Peyer's patch (tissue), 4 donors: Measurements from ENCODE around the gene HDGF. TPM values are rescaled to one million over a fixed set of nuclear protein-coding genes. Genes with fewer than 3 reads are reported as not detected.

ENCODE experiments used
- DNase-seq, 3 donors: peaks; one replicate each; pipeline ENCODE4 v3.0.0-alpha.2; 2017 to 2019
- H3K27ac ChIP-seq, 4 donors: fragments of 200-600 bp; sonication (generic); one replicate each; pipeline ENCODE4 v1.5.1; 2016 to 2019
- H3K27me3 ChIP-seq, 2 donors: fragments of 200-600 bp; sonication (generic); one replicate each; pipeline ENCODE4 v1.5.1; 2019
- H3K36me3 ChIP-seq, 3 donors: fragments of 200-600 bp; sonication (generic); one replicate each; pipeline ENCODE4 v1.5.1; 2016 to 2019
- H3K4me1 ChIP-seq, 4 donors: fragments of 200-600 bp; sonication (generic); one replicate each; pipeline ENCODE4 v1.5.1; 2016 to 2019
- H3K4me3 ChIP-seq, 4 donors: fragments of 200-600 bp; sonication (generic); 1 replicate in 3 of 4; 2 replicates in 1 of 4; pipeline ENCODE4 v1.5.1; 2016 to 2019; ENCODE audit warnings: mild to moderate bottlenecking in 1 of 4
- H3K9me3 ChIP-seq, 4 donors: fragments of 200-600 bp; sonication (generic); one replicate each; pipeline ENCODE4 v1.5.1; 2016 to 2019; ENCODE audit warnings: mild to moderate bottlenecking in 1 of 4
- POLR2A ChIP-seq, 2 donors: fragments of 450-650 bp; IDR thresholded peaks; one replicate each; pipeline ENCODE4 v1.5.1; 2017; ENCODE audit warnings: antibody characterized with exemption in 2 of 2, mild to moderate bottlenecking in 2 of 2, moderate library complexity in 2 of 2
- total RNA-seq, 4 donors: library from RNA; depleted of rRNA; stranded (reverse); fragments of >200 nt; gene quantifications; one replicate each; pipeline ENCODE4 v1.1.0, GENCODE V29; 2016
- TF ChIP-seq, protein P1 (sequence below), 6 experiments: fragments of 450-650 bp in 4 of 6; fragments of 200-600 bp in 2 of 6; sonication (generic) in 1 of 6; IDR thresholded peaks; one replicate each; pipeline ENCODE4 v1.5.1; 2017 to 2019; ENCODE audit warnings: antibody characterized with exemption in 6 of 6, mild to moderate bottlenecking in 3 of 6, moderate library complexity in 1 of 6

HDGF gene
- total RNA-seq, 4 donors from 2014 or later, result 234 to 309 (median 281) TPM

DNA sequence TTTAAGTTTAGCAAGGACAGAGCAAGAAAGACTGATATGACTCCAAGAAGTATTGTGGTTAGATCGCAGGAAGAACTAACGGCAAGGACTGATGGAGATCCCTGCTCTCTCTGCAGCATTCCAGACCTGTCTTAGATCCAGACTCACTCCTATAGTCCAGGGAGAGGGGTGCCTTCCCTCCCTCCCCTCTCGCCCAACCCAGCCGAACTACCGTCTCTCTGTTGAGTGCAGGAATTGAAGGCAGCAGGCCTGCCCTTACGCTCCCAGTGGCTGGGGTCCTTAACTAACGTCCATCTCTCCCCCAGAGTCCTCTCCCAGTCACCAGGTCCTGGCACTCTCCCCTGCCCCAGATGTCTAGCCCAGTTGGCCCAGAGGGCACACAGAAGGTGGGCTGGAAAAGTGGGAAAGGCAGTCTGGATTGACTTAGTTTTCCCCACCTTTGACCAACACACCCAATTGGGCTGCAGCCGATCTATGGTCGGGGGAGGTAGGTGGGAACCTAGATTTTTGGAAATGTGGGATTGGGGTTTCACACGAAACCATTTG lies 47.2 kb downstream of the HDGF start:
- DNase-seq, result no peak
- H3K27me3 ChIP-seq, result no peaks in the 10 kb centered on the region
- H3K27ac ChIP-seq, result no peak overlapping the region
- TF ChIP-seq, protein P1, sequence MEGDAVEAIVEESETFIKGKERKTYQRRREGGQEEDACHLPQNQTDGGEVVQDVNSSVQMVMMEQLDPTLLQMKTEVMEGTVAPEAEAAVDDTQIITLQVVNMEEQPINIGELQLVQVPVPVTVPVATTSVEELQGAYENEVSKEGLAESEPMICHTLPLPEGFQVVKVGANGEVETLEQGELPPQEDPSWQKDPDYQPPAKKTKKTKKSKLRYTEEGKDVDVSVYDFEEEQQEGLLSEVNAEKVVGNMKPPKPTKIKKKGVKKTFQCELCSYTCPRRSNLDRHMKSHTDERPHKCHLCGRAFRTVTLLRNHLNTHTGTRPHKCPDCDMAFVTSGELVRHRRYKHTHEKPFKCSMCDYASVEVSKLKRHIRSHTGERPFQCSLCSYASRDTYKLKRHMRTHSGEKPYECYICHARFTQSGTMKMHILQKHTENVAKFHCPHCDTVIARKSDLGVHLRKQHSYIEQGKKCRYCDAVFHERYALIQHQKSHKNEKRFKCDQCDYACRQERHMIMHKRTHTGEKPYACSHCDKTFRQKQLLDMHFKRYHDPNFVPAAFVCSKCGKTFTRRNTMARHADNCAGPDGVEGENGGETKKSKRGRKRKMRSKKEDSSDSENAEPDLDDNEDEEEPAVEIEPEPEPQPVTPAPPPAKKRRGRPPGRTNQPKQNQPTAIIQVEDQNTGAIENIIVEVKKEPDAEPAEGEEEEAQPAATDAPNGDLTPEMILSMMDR (IDR thresholded peaks at IDR 0.05), result no peak
- no peak overlapping the region for H3K4me3 ChIP-seq
- no peaks in the 10 kb centered on the region for H3K9me3 ChIP-seq
- no peaks in the 10 kb centered on the region for H3K36me3 ChIP-seq
- peaks cover 7 to 29% (median 22%) of the 10 kb centered on the region in 4 donors for H3K4me1 ChIP-seq

DNA sequence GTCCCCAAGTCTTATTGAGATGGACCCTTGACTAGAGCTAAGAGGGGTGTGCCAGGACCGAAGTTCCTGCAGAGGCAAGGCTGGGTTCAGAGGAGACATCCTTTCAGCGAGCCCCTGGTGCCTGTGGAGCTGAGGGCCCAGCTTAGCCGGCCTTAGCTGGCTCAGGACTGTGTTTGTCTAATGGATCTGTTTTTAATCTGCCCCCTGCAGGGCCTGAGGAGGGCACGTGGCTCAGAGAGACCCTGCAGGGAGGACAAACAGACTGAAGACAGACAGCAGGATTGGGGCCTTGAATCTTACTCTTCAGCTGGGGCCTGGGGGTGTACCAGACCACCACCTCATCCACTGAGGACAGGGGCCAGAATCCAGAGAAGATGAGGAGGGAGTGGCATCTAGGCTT lies 47.7 kb downstream of the HDGF start:
- Histone ChIP-seq H3K27ac (no peak overlapping the region), H3K4me3 (no peak overlapping the region), H3K4me1 (peaks cover 7 to 28% (median 21%) of the 10 kb centered on the region in 4 donors), H3K9me3 (no peaks in the 10 kb centered on the region), H3K27me3 (no peaks in the 10 kb centered on the region), H3K36me3 (no peaks in the 10 kb centered on the region)
- DNase-seq, result no peak
- TF ChIP-seq, protein P1 (IDR thresholded peaks at IDR 0.05), result no peak
- no peak for TF ChIP-seq POLR2A (IDR thresholded peaks at IDR 0.05)

- Histone ChIP-seq H3K27me3 (no peaks in the 10 kb centered on the region), H3K9me3 (no peaks in the 10 kb centered on the region), H3K4me3 (no peak overlapping the region), H3K27ac (no peak overlapping the region), H3K4me1 (peaks cover 7 to 28% (median 21%) of the 10 kb centered on the region in 4 donors), H3K36me3 (no peaks in the 10 kb centered on the region)
- DNase-seq, result no peak
- no peak for TF ChIP-seq POLR2A (IDR thresholded peaks at IDR 0.05)
- TF ChIP-seq, protein P1 (IDR thresholded peaks at IDR 0.05), result no peak
Measured at GRCh38 chr1:156703336-156703735, 48.1 kb downstream of the HDGF start.

DNA sequence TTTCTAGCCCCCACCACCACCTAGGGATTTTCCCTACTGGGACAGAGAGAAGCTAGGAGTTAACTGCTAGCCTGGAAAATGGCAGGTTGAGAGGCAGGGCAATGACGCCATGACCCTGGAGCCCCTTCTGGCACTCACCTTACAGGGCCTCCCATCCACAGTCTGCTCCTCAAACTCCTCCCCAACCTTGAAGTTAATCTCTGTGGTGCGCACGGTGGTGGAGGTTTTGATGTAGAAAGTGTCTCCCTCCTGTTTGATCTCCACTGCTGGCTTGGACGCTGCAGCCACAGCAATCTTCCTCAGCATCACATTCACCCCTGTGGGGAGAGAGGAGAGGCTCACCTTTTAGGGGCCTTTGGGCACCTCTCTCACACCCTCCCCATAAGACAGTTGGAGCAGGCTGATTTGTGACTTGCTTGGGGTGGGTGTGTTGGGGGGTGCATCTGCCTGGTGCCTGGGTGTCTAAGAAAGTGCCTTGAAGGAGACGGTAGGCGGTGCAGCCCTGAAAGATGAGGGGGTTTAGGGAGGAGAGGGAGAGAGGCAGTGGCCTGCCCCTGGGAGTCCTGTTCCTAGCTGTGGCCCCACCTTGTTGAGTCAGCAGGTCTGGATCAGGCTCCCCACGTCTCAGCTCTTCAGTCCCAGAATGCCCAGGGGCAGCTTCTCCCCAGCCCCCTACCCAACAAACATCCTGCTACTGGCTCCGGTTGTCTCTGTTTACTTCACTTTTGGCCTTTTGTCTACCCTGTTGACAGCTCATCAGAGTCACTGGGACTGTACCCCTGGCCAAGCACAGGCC lies 50.5 kb downstream of the HDGF start:
- DNase-seq, result no peak
- Histone ChIP-seq H3K27me3 (no peaks in the 10 kb centered on the region), H3K4me3 (no peak overlapping the region), H3K27ac (no peak overlapping the region), H3K4me1 (peaks cover 7 to 17% (median 15%) of the 10 kb centered on the region in 4 donors), H3K36me3 (no peaks in the 10 kb centered on the region), H3K9me3 (no peaks in the 10 kb centered on the region)
- no peak for TF ChIP-seq POLR2A (IDR thresholded peaks at IDR 0.05)
- TF ChIP-seq, protein P1 (IDR thresholded peaks at IDR 0.05), result no peak

DNA sequence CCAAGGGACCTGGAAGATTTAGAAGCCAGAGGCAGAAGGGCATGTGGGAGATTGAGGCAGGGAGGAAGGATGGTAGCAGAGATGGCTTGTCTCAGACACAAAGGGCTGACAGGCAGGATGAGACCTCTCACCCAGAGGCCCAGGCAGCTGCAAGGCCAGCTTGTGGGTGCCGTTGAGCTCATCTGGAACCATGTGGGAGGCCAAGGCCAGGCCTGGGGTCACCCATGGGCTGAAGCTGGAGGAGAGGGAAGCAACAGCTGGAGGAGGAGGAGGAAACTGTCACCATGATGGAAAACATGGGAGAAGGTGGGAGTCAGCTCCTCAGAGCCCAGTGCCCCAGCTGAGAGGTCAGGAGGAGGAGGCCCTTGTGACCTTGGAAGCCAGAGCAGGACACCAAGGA lies 52.5 kb downstream of the HDGF start:
- no peaks in the 10 kb centered on the region for H3K9me3 ChIP-seq
- no peaks in the 10 kb centered on the region for H3K27me3 ChIP-seq
- H3K27ac ChIP-seq, result no peak overlapping the region
- no peak for DNase-seq
- no peak for TF ChIP-seq POLR2A (IDR thresholded peaks at IDR 0.05)
- TF ChIP-seq, protein P1 (IDR thresholded peaks at IDR 0.05), result no peak
- H3K4me3 ChIP-seq, result no peak overlapping the region
- H3K4me1 ChIP-seq, result no peaks in the 10 kb centered on the region
- H3K36me3 ChIP-seq, result no peaks in the 10 kb centered on the region
